HEK293T (cell line): ENCODE results near the gene SSTR5.

Source experiments
- CTCF ChIA-PET: fragments of 350-600 bp; formaldehyde crosslinking; extraction: SDS; loops from one replicate; lab custom pipeline; 2021; ENCODE audit warnings: antibody characterized with exemption, inconsistent platforms; lab: Yijun Ruan, JAX
- POLR2A ChIA-PET: fragments of 350-600 bp; formaldehyde crosslinking; extraction: SDS; loops from one replicate; lab custom pipeline; 2020; ENCODE audit warnings: antibody characterized with exemption, inconsistent platforms; lab: Yijun Ruan, JAX
- DNase-seq: peaks from one replicate; pipeline ENCODE4 v3.0.0; 2012; ENCODE audit warnings: mixed read lengths; ENCODE audit errors: extremely low spot score
- ARNT ChIP-seq: fragments of 450-650 bp; IDR thresholded peaks from 2 replicates; pipeline ENCODE4 v1.6.1; 2017; ENCODE audit warnings: mild to moderate bottlenecking
- BHLHE40 ChIP-seq: fragments of 450-650 bp; IDR thresholded peaks from 2 replicates; pipeline ENCODE4 v1.6.1; 2016; ENCODE audit warnings: mild to moderate bottlenecking, moderate library complexity, borderline replicate concordance
- CTBP1 ChIP-seq: fragments of 450-650 bp; IDR thresholded peaks from 2 replicates; pipeline ENCODE4 v1.6.1; 2016; ENCODE audit warnings: borderline replicate concordance
- ELF4 ChIP-seq: fragments of 450-650 bp; IDR thresholded peaks from 2 replicates; pipeline ENCODE4 v1.6.1; 2017; ENCODE audit warnings: antibody characterized with exemption
- FOXA1 ChIP-seq: fragments of 450-650 bp; IDR thresholded peaks from 2 replicates; pipeline ENCODE4 v1.6.1; 2016; ENCODE audit warnings: mild to moderate bottlenecking
- FOXK2 ChIP-seq: fragments of 450-650 bp; IDR thresholded peaks from 2 replicates; pipeline ENCODE4 v1.6.1; 2016; ENCODE audit warnings: mild to moderate bottlenecking
- FOXM1 ChIP-seq: fragments of 450-650 bp; IDR thresholded peaks from 2 replicates; pipeline ENCODE4 v1.6.1; 2017; ENCODE audit warnings: mild to moderate bottlenecking, borderline replicate concordance
- HDGF ChIP-seq: fragments of 450-650 bp; IDR thresholded peaks from 2 replicates; pipeline ENCODE4 v1.6.1; 2017; ENCODE audit warnings: antibody characterized with exemption, borderline replicate concordance
- L3MBTL2 ChIP-seq: fragments of 450-650 bp; conservative IDR thresholded peaks from 2 replicates; pipeline ENCODE4 v1.6.1; 2016; ENCODE audit warnings: mild to moderate bottlenecking
- LEF1 ChIP-seq: fragments of 450-650 bp; IDR thresholded peaks from 2 replicates; pipeline ENCODE4 v1.6.1; 2017; ENCODE audit warnings: mild to moderate bottlenecking, borderline replicate concordance
- NFRKB ChIP-seq: fragments of 450-650 bp; IDR thresholded peaks from 2 replicates; pipeline ENCODE4 v1.6.1; 2016; ENCODE audit warnings: mild to moderate bottlenecking, moderate library complexity
- SP1 ChIP-seq: fragments of 450-650 bp; IDR thresholded peaks from 2 replicates; pipeline ENCODE4 v1.6.1; 2017
- SUZ12 ChIP-seq: fragments of 450-650 bp; IDR thresholded peaks from 2 replicates; pipeline ENCODE4 v1.6.1; 2016; ENCODE audit warnings: mild to moderate bottlenecking
- TARDBP ChIP-seq: fragments of 450-650 bp; IDR thresholded peaks from 2 replicates; pipeline ENCODE4 v1.6.1; 2016
- ZNF384 ChIP-seq: fragments of 450-650 bp; IDR thresholded peaks from 2 replicates; pipeline ENCODE4 v1.6.1; 2016
- TF ChIP-seq, protein P1 (sequence below): fragments of 450-650 bp; IDR thresholded peaks from 2 replicates; pipeline ENCODE4 v1.6.1; 2016

Gene SSTR5

DNA sequence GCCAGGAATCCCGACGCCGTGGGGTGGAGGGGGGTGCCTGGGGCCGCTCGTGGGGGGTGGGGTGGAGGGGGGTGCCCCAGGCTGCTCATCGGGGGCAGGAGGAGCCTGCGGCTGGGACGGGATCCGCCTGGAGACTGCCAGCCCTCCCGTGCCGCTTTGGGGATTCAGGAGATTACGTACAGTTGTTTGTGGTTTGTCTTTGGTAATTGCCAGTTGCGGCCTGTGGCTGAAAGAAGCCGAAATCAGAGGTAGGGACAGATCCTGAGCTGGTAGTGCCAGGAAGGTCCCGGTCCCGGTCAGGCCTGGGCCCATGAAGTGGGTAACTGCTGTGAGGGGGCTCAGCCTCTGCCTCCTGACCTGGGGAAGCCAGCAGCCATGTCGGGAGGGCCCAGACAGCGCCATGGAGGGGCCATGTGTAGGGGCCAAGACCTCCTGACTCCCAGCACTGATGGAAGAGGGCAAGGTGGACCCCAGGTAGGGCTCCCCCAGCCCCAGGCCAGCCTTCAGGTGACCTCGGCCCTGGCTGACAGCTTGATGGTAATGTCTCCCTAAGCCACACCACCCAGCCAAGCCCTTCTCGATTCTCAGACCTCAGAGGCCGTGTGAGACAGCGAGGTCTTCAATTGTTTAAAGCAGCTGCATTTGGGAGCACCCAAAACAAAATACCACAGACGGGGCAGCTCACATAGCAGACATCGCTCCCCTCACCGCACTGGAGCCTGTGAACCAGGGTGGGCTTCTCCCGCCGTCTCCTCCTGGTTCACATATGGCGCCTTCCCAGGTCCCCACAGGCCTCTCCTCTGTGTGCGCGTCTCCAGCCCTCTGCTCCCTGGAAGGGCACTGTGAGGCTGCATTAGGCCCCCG lies 34.9 kb upstream of the SSTR5 start:
- POLR2A ChIA-PET: no interaction called here
- no peak for DNase-seq
- CTCF ChIA-PET: no interaction called here
- TF ChIP-seq ZNF384: no peak
- TF ChIP-seq SP1: no peak
- no peak for TF ChIP-seq L3MBTL2
- TF ChIP-seq BHLHE40: no peak
- TF ChIP-seq ELF4: no peak
- TF ChIP-seq HDGF: no peak
- TF ChIP-seq FOXA1: no peak
- TF ChIP-seq, protein P1, sequence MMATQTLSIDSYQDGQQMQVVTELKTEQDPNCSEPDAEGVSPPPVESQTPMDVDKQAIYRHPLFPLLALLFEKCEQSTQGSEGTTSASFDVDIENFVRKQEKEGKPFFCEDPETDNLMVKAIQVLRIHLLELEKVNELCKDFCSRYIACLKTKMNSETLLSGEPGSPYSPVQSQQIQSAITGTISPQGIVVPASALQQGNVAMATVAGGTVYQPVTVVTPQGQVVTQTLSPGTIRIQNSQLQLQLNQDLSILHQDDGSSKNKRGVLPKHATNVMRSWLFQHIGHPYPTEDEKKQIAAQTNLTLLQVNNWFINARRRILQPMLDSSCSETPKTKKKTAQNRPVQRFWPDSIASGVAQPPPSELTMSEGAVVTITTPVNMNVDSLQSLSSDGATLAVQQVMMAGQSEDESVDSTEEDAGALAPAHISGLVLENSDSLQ: no peak

GRCh38 chr16:1038932-1039331 lies 33.6 kb upstream of the SSTR5 start:
- DNase-seq: no peak
- CTCF ChIA-PET: no interaction called here
- POLR2A ChIA-PET: no interaction called here
- TF ChIP-seq FOXA1 (no peak), FOXM1 (no peak), L3MBTL2 (no peak), SUZ12 (no peak), TARDBP (no peak), NFRKB (no peak), HDGF (no peak), FOXK2 (no peak), BHLHE40 (no peak), SP1 (no peak), CTBP1 (no peak), ELF4 (no peak), ARNT (no peak)
- TF ChIP-seq, protein P1: no peak

- TF ChIP-seq HDGF (no peak), ZNF384 (no peak), CTBP1 (no peak), ARNT (no peak), SUZ12 (no peak), FOXM1 (no peak), FOXK2 (no peak), LEF1 (no peak), SP1 (no peak), L3MBTL2 (no peak), FOXA1 (no peak), BHLHE40 (no peak), TARDBP (no peak)
- TF ChIP-seq, protein P1: no peak
- DNase-seq: no peak
- CTCF ChIA-PET: no interaction called here
- POLR2A ChIA-PET: no interaction called here
Measured at GRCh38 chr16:1039762-1040161, 32.8 kb upstream of the SSTR5 start.

DNA sequence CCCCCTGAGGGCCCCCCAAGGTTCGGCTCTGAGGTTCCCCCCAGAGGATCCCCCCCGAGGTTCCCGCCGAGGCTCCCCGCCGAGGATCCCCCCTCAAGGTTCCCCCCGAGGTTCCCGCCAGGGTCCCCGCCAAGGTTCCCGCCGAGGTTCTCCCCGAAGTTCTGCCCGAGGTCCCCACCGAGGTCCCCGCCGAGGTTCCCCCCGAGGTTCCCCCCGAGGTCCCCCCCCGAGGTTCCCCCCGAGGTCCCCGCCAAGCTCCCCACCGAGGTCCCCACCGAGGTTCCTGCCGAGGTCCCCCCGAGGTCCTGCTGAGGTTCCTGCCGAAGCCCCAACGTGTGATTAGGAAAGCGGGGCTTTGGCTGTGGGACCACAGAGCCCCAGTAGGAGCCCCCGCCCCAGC lies 32.2 kb upstream of the SSTR5 start:
- ChIA-PET POLR2A (no interaction called here), CTCF (no interaction called here)
- no peak for DNase-seq
- TF ChIP-seq BHLHE40: no peak

- CTCF ChIA-PET: no interaction called here
- no peak for DNase-seq
- no peak for TF ChIP-seq CTBP1
- no peak for TF ChIP-seq ELF4
- no peak for TF ChIP-seq NFRKB
- TF ChIP-seq FOXM1: no peak
- TF ChIP-seq, protein P1: no peak
- TF ChIP-seq SP1: no peak
- no peak for TF ChIP-seq ARNT
- POLR2A ChIA-PET: no interaction called here
Measured at GRCh38 chr16:1042049-1042744, 30.4 kb upstream of the SSTR5 start.

- peak; percentile 57 for DNase-seq
- TF ChIP-seq SUZ12 (no peak), FOXK2 (no peak), NFRKB (no peak), HDGF (no peak), LEF1 (no peak), BHLHE40 (no peak), SP1 (no peak), TARDBP (no peak), FOXM1 (no peak), ARNT (no peak)
- TF ChIP-seq, protein P1: no peak
- ChIA-PET POLR2A (no interaction called here), CTCF (no interaction called here)
Measured at GRCh38 chr16:1042866-1043265, 29.7 kb upstream of the SSTR5 start.
